Activated naive CD4-positive, alpha-beta T cell treated with anti-CD3 and anti-CD28 coated beads for 36 hours (primary cell): ENCODE data around the gene SLC6A6. TPM values are rescaled to one million over a fixed set of nuclear protein-coding genes. Genes with fewer than 3 reads are reported as not detected.

Source experiments
- CTCF ChIA-PET: fragments of 350-600 bp; sonication (Branson Sonifier 250); formaldehyde crosslinking; loops from one replicate; lab custom pipeline; 2021; ENCODE audit warnings: antibody characterized with exemption; lab: Charles Lee
- DNase-seq: peaks from one replicate; pipeline ENCODE4 v3.0.0-alpha.2; 2020
- H3K27ac Mint-ChIP-seq: one replicate; pipeline ENCODE4 v1.8.0; 2021; ENCODE audit warnings: mild to moderate bottlenecking, mixed read lengths
- H3K27me3 Mint-ChIP-seq: one replicate; pipeline ENCODE4 v1.8.0; 2021; ENCODE audit warnings: low read depth, mixed read lengths
- H3K36me3 Mint-ChIP-seq: one replicate; pipeline ENCODE4 v1.8.0; 2021; ENCODE audit warnings: low read depth, mixed read lengths
- H3K4me1 Mint-ChIP-seq: one replicate; pipeline ENCODE4 v1.8.0; 2021; ENCODE audit warnings: low read depth, mixed read lengths
- H3K4me3 Mint-ChIP-seq: one replicate; pipeline ENCODE4 v1.8.0; 2021; ENCODE audit warnings: mild to moderate bottlenecking, moderate library complexity, mixed read lengths
- H3K9me3 Mint-ChIP-seq: one replicate; pipeline ENCODE4 v1.8.0; 2021; ENCODE audit warnings: mixed read lengths
- intact Hi-C: fragments of 100-400 bp; cut with micrococcal nuclease; formaldehyde crosslinking; loops from one replicate; pipeline ENCODE4 v1.15.1; 2023
- total RNA-seq, 2 experiments: library from RNA; stranded (reverse); gene quantifications; one replicate each; pipeline ENCODE4 v1.2.3, GENCODE V29; 2021

SLC6A6 gene
- total RNA-seq, 2 experiments from 2014 or later: 32.2 to 36.9 TPM

DNA sequence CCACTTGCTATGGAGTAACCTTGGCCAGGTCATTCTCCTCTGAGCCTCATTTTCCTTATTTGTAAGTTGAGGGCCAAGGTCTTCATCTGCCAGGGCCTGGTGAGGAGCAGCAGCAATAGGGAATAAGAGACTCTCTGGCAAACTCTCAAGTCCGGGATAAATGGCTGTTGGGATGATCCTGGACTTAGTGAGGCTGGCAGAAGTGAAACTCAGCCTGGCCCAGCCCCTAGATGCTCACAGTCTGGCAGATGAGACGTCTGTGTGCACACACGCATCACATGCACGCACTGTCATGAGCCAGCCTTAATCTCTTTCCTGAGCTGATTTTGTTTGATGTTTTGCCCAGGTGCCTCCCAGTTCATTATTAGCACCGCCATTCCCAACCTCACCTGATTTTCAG, 26.8 kb downstream of the SLC6A6 start:
- Mint-ChIP-seq H3K9me3 (no peaks in the 10 kb centered on the region), H3K4me3 (no peak overlapping the region), H3K4me1 (peaks cover 96% of the 10 kb centered on the region), H3K36me3 (peaks cover 1% of the 10 kb centered on the region), H3K27me3 (no peaks in the 10 kb centered on the region), H3K27ac (peak overlapping the region; percentile 94)
- CTCF ChIA-PET: interaction anchor here (2.5 to 5.3 kb wide), 2 partner anchors 10 to 26 kb away, joined by 5 to 34 read pairs; partner anchors contain the start of gene SLC6A6
- DNase-seq: peak; percentile 48
- intact Hi-C loops: no loop called here

DNA sequence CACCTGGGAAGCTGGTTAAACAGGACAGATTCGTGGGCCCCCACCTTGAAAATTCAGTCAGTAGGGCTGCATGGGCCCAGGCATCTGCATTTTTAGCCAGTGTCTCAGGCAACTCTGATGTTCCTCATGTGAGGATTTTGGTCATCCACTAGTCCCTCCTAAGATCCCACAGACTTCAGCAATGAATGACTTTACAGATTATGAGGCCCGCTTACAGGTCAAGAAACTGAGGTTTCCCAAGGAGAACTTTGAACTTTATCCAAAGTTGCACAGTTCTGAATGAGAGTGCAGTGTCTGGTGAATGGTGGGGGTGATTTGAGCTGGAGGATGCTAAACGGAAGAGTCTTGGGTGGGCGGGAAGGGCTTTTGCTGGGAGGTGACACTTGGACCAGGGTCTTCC, 27.2 kb downstream of the SLC6A6 start:
- no peaks in the 10 kb centered on the region for H3K27me3 Mint-ChIP-seq
- intact Hi-C loops: loop anchor here (5.0 kb wide), 1 partner anchor 1417 kb away; no protein-coding TSS in a partner anchor
- no peak overlapping the region for H3K4me3 Mint-ChIP-seq
- DNase-seq: no peak
- peak overlapping the region; percentile 94 for H3K27ac Mint-ChIP-seq
- peaks cover 96% of the 10 kb centered on the region for H3K4me1 Mint-ChIP-seq
- H3K36me3 Mint-ChIP-seq: peaks cover 3% of the 10 kb centered on the region
- CTCF ChIA-PET: interaction anchor here (2.5 to 5.3 kb wide), 2 partner anchors 10 to 27 kb away, joined by 5 to 34 read pairs; partner anchors contain the start of gene SLC6A6
- no peaks in the 10 kb centered on the region for H3K9me3 Mint-ChIP-seq

DNA sequence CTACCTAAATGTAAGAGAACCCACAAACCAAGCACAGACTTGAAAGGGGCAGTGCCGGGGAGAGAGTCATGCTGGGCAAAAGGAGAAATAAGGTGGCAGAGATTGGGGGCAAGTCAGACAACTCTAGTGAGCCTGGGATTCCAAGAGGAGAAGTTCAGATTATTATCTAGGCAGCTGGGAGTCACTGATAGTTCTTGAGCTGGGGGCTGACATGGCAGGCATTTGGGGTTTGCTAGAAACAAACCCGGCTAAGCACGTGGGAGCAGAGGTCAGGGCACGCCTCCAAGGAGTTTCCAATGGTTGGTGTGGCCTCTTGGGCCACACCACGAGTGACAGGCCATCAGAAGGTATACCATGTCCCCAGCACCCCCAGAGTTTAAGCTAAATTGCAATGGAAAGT, 27.6 kb downstream of the SLC6A6 start:
- Mint-ChIP-seq H3K4me3 (no peak overlapping the region), H3K36me3 (peaks cover 4% of the 10 kb centered on the region)

DNA sequence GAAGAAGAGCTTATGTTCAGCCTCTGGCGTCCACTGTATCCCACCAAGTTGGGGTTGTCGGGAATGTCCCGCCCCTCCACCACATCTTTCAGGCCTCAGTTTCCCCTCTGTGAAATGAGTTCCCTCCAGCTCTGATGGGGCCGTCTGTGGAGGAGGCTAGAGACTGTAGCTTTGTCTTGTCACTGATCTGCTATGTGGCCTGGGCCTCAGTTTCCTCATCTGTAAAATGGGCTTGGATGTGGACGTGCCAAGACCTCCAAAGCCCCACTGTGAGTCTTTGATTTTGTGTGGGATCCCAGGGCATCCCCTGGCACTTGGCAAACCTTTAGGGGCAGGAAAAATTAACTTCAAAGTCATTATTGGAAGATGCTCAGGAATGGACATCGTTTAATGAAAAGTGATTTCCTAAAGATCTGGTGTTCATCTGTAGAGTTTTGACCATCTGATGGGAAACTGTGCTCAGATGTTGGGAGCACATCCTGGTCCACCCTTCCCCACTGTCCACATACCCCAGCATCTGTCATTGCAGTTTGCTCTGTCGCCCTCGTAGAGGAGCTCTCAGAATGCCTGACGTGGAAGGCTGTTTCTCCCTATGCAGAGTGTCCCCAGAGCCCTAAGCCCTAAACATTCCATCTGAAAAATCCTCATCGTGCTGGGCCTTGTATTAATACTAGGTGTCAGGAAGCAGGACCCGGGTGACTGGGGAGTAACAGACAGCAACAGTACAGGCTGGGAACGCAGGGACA, 28.5 kb downstream of the SLC6A6 start:
- peak overlapping the region; percentile 66 for H3K4me3 Mint-ChIP-seq
- H3K9me3 Mint-ChIP-seq: no peaks in the 10 kb centered on the region
- H3K27me3 Mint-ChIP-seq: no peaks in the 10 kb centered on the region
- H3K36me3 Mint-ChIP-seq: peaks cover 4% of the 10 kb centered on the region
- H3K27ac Mint-ChIP-seq: peak overlapping the region; percentile 94
- no peak for DNase-seq
- intact Hi-C loops: loop anchor here (5.0 kb wide), 1 partner anchor 1419 kb away; no protein-coding TSS in a partner anchor
- CTCF ChIA-PET: interaction anchor here (0.7 to 5.3 kb wide), 5 partner anchors 8 to 169 kb away, joined by 3 to 34 read pairs (median 3); partner anchors contain the start of gene SLC6A6
- peaks cover 86% of the 10 kb centered on the region for H3K4me1 Mint-ChIP-seq

More for the DNA sequence above, 27.6 kb downstream of the SLC6A6 start:
- no peaks in the 10 kb centered on the region for H3K9me3 Mint-ChIP-seq
- H3K4me1 Mint-ChIP-seq: peaks cover 94% of the 10 kb centered on the region
- DNase-seq: no peak
- H3K27me3 Mint-ChIP-seq: no peaks in the 10 kb centered on the region
- intact Hi-C loops: loop anchor here (5.0 kb wide), 1 partner anchor 1418 kb away; no protein-coding TSS in a partner anchor
- peak overlapping the region; percentile 94 for H3K27ac Mint-ChIP-seq
- CTCF ChIA-PET: interaction anchor here (2.5 to 5.3 kb wide), 2 partner anchors 9 to 27 kb away, joined by 5 to 34 read pairs; partner anchors contain the start of gene SLC6A6

DNA sequence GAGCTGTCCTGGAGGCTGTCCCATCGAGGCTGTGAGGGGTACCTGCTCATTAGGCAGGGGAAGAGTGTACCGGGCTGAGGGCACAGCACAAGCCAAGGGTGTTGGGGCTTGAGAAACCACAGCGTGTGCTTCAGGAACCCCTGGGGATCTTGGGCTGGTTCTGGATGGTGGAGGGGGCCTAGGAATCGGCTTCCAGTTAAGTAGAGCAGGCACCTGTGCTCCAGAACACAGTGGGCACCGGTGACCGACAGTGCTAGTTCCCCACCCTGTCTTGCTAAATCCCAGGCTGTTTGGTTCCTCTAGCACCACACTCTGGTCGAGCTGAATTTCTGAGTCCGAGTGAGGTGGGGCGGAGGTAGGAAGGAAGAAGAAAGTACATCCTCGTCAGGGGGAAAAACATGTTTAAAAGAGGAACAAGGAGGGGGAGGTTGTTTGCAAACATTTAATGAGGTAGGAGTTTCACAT, 29.1 kb downstream of the SLC6A6 start:
- intact Hi-C loops: loop anchor here (5.0 kb wide), 1 partner anchor 1419 kb away; no protein-coding TSS in a partner anchor
- CTCF ChIA-PET: interaction anchor here (0.7 to 5.3 kb wide), 6 partner anchors 8 to 170 kb away, joined by 3 to 34 read pairs (median 3); partner anchors contain the start of gene SLC6A6
- Mint-ChIP-seq H3K27me3 (no peaks in the 10 kb centered on the region), H3K4me3 (peak overlapping the region; percentile 66), H3K27ac (peak overlapping the region; percentile 94), H3K4me1 (peaks cover 80% of the 10 kb centered on the region), H3K36me3 (peaks cover 4% of the 10 kb centered on the region), H3K9me3 (no peaks in the 10 kb centered on the region)
- DNase-seq: no peak

DNA sequence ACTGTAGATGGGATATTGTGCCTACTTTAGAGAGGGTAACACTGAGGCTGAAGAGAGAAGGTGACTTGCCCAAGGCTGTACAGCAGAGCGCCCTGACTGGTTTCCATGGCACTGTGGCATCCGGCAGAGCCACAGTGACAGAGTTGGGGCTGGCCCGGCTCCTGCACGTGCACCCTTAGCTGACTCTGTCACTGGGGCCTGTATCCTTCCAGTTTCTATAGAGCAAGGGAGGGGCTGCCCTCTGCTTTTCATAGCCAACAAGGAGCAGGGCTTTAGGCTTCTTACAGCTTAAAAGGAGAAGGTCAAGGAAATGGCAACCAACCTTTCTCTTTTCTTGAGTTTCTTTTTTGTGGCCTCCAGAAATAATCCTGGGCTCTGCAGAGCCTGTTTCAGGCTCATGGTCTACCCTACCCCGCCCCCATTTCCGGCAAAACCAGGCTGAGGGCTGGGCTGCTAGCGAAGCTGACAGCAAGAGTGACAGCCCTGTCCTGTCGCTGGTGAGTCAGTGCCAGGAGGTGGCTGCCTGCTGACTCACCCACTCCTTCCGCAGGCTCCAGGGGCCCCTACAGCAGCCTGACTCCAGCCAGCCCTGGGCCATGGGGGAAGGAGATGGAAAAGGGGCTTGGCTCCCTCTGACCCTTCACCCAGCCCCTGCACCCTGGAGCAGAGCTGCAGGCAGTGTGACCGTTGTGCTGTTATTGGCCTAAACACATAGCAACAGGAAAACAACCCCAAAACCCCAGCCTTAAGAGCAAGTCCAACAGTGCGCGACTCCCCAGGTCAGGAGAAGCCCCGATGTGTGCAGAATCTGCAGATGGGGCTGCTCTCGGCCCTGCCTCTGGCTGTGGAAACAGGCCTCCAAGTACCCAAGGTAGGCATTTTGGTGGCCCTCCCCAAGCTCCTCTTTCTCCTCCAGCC, 29.8 kb downstream of the SLC6A6 start:
- peak overlapping the region; percentile 94 for H3K27ac Mint-ChIP-seq
- peak overlapping the region; percentile 66 for H3K4me3 Mint-ChIP-seq
- CTCF ChIA-PET: interaction anchor here (0.9 to 5.3 kb wide), 8 partner anchors 7 to 536 kb away, joined by 3 to 34 read pairs (median 3); partner anchors contain the start of gene SLC6A6
- peaks cover 4% of the 10 kb centered on the region for H3K36me3 Mint-ChIP-seq
- intact Hi-C loops: loop anchor here (1.0 to 5.0 kb wide), 12 partner anchors 8 to 1420 kb away; partner anchors contain the start of genes CCDC174, CHCHD4, LSM3 and SLC6A6
- no peaks in the 10 kb centered on the region for H3K9me3 Mint-ChIP-seq
- H3K4me1 Mint-ChIP-seq: peaks cover 76% of the 10 kb centered on the region
- DNase-seq: peak; percentile 98
- no peaks in the 10 kb centered on the region for H3K27me3 Mint-ChIP-seq

DNA sequence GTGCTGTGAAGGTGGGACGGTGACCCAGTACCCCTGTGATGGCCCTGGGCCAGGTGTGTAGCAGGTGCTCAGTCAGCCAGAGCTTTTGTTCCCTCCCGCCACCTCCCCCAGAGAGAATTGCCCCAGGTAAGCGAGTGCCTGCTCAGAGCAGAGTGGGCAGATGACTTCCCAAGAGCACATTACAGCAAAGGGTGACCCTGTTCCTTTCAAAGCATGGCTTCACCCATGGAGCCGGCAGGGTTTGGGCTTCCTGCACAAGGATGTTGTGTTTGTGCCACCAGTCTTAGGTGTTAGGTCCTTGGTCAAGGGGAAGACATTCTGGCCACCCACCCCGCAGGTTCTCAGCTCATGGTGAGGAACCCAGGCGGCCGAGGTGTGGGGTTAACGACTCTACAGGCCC, 30.7 kb downstream of the SLC6A6 start:
- H3K4me3 Mint-ChIP-seq: no peak overlapping the region
- CTCF ChIA-PET: interaction anchor here (1.4 to 5.3 kb wide), 3 partner anchors 30 to 171 kb away, joined by 3 to 34 read pairs (median 5); partner anchors contain the start of gene SLC6A6
- H3K27ac Mint-ChIP-seq: peak overlapping the region; percentile 94
- no peak for DNase-seq
- H3K27me3 Mint-ChIP-seq: no peaks in the 10 kb centered on the region
- intact Hi-C loops: loop anchor here (2.0 to 5.0 kb wide), 4 partner anchors 288 to 1421 kb away; no protein-coding TSS in a partner anchor
- peaks cover 67% of the 10 kb centered on the region for H3K4me1 Mint-ChIP-seq
- peaks cover 4% of the 10 kb centered on the region for H3K36me3 Mint-ChIP-seq
- H3K9me3 Mint-ChIP-seq: no peaks in the 10 kb centered on the region

DNA sequence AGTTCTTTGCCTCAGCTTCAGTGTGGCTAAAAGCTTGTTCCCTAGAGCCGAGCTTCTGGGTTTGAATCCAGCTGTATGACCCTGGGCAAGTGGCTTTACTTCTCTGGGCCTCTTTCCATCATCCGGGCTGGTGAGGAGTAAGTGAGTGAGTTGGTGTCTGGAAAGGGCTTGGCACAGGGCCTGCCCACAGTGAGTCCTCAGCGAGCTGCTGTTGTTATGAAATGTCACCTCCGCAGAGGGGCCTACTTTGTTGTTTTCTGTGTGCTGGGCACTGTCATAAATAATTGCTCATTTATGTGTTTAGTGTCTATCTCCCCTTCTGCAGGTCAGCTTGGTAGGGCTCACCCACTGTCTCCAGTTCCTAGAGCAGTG, 31.7 kb downstream of the SLC6A6 start:
- DNase-seq: no peak

DNA sequence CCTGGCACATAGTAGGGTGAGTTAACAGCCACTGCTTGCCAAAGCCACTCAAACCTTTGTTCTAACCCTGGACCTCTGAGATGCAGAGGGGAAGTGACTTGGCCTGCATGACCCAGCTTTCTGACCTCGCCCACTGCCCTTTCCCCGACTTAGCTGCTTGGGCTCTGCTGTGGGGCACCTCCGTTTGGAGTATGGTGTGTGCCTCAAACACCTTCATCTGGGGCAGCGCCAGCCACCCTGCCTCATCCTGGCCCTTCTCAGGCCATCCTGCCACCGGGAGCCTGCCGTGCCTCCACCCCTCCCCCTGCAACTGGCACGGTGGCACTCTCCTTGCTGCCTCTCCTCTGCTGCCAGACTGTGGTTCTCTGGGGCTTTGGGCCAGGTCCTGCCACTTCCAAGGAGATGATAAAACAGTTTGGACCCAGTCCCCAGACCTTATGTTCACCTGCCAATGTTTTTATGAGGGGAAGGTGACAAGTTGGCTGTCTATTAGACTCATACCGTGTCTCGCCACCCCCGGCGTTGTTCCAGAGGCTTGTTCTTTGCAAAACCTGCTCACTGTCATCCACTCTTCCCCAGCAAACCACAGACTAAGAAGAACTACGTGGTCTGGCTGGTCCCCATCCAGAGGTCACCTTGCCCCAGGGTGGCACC, 32.2 kb downstream of the SLC6A6 start:
- CTCF ChIA-PET: interaction anchor here (0.6 kb wide), 1 partner anchor 34 kb away, joined by 3 read pairs; no protein-coding TSS in a partner anchor
- no peak overlapping the region for H3K4me3 Mint-ChIP-seq
- intact Hi-C loops: loop anchor here (5.0 kb wide), 1 partner anchor 1422 kb away; no protein-coding TSS in a partner anchor
- peak overlapping the region; percentile 94 for H3K27ac Mint-ChIP-seq
- H3K4me1 Mint-ChIP-seq: peaks cover 54% of the 10 kb centered on the region
- DNase-seq: no peak
- peaks cover 4% of the 10 kb centered on the region for H3K36me3 Mint-ChIP-seq
- H3K9me3 Mint-ChIP-seq: no peaks in the 10 kb centered on the region
- H3K27me3 Mint-ChIP-seq: no peaks in the 10 kb centered on the region

More for the DNA sequence above, 31.7 kb downstream of the SLC6A6 start:
- Mint-ChIP-seq H3K27me3 (no peaks in the 10 kb centered on the region), H3K4me1 (peaks cover 59% of the 10 kb centered on the region), H3K36me3 (peaks cover 4% of the 10 kb centered on the region), H3K9me3 (no peaks in the 10 kb centered on the region), H3K27ac (peak overlapping the region; percentile 94), H3K4me3 (no peak overlapping the region)
- intact Hi-C loops: loop anchor here (5.0 kb wide), 1 partner anchor 1422 kb away; no protein-coding TSS in a partner anchor
- CTCF ChIA-PET: interaction anchor here (5.3 kb wide), 1 partner anchor 31 kb away, joined by 34 read pairs; the partner anchor contains the start of gene SLC6A6

DNA sequence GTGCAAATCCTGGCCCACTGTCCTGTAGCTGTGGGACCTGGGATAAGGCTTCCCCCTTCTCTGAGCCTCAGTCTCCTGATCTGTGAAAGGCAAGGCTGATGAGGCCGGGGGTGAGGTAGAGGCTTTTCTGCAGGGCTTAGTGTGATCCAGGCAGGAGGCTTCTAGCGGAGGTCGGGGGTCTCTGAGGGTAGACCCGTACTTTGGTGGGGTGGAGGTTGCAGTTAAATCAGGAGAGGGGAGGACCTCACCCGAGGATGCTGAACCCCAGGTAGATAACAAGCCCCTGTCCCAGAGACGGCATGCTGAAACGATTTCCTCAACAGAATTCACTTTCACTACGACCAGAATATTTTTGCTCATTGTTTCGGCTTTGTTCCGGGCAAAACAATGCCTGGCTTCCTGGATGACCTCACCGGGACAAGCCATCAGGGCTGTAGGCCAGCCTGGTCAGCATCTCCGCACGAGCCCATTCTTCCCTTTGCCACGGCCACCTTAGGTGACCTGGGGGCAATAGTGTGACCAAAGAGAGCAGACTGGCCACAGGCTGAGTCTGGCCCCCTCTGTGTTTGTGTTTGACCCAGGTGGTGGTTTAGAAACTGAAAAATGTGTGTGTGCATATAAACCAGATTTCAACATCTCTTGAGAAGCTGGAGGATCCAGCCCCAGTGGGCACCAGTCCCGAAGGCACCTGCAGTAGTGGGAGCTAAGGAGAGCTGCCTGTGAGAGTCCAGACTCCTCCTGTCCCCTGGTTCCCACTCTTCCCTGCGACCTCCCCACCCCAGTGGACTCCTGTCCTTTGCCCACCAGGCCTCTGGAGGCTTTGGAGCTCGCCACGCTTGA, 33.0 kb downstream of the SLC6A6 start:
- CTCF ChIA-PET: no interaction called here
- H3K4me3 Mint-ChIP-seq: no peak overlapping the region
- H3K36me3 Mint-ChIP-seq: peaks cover 2% of the 10 kb centered on the region
- DNase-seq: no peak
- H3K27me3 Mint-ChIP-seq: no peaks in the 10 kb centered on the region
- H3K27ac Mint-ChIP-seq: peak overlapping the region; percentile 36
- intact Hi-C loops: no loop called here
- H3K9me3 Mint-ChIP-seq: no peaks in the 10 kb centered on the region
- H3K4me1 Mint-ChIP-seq: peaks cover 54% of the 10 kb centered on the region
